NOMO-1 (cell line): ENCODE measurements around the gene MAB21L3.
"Not testable (repeated sequence)": the region's sequence is repeated elsewhere in the genome, so short reads cannot be mapped to it uniquely, and the experiment has no call there.

Source experiments
- DNase-seq, 2 experiments: peaks; one replicate each; lab custom pipeline; 2025; ENCODE audit not compliant: unreplicated experiment in 2 of 2; lab: John Stamatoyannopoulos, UW

MAB21L3 gene

GRCh38 chr1:116133696-116134475, 22.7 kb downstream of the MAB21L3 start:
- no peak for DNase-seq

- no peak for DNase-seq
Measured at GRCh38 chr1:116134476-116134773, 23.2 kb downstream of the MAB21L3 start.

- no peak for DNase-seq
Measured at GRCh38 chr1:116138277-116138792, 27.1 kb downstream of the MAB21L3 start.

GRCh38 chr1:116139592-116140134, 28.5 kb downstream of the MAB21L3 start:
- DNase-seq = no peak

- no peak for DNase-seq
Measured at GRCh38 chr1:116144151-116144550, 33.0 kb downstream of the MAB21L3 start.

- DNase-seq = not testable (repeated sequence)
Measured at GRCh38 chr1:116146447-116147113, 35.4 kb downstream of the MAB21L3 start.

GRCh38 chr1:116147114-116147510, 35.9 kb downstream of the MAB21L3 start:
- DNase-seq = no peak

- DNase-seq = no peak
Measured at GRCh38 chr1:116147972-116148371, 36.8 kb downstream of the MAB21L3 start.

- DNase-seq = no peak
Measured at GRCh38 chr1:116148967-116149366, 37.8 kb downstream of the MAB21L3 start.

GRCh38 chr1:116150368-116150767, 39.2 kb downstream of the MAB21L3 start:
- DNase-seq = no peak

GRCh38 chr1:116151739-116152576, 40.8 kb downstream of the MAB21L3 start:
- DNase-seq = peak; percentile 60 to 82

GRCh38 chr1:116152577-116152943, 41.4 kb downstream of the MAB21L3 start:
- no peak for DNase-seq

- no peak for DNase-seq
Measured at GRCh38 chr1:116152950-116153691, 41.9 kb downstream of the MAB21L3 start.

GRCh38 chr1:116153692-116154031, 42.5 kb downstream of the MAB21L3 start:
- DNase-seq = no peak

GRCh38 chr1:116154536-116154935, 43.3 kb downstream of the MAB21L3 start:
- no peak for DNase-seq

GRCh38 chr1:116157096-116157495, 45.9 kb downstream of the MAB21L3 start:
- DNase-seq = no peak

GRCh38 chr1:116159177-116159576, 48.0 kb downstream of the MAB21L3 start:
- DNase-seq = no peak

GRCh38 chr1:116159611-116160010, 48.4 kb downstream of the MAB21L3 start:
- DNase-seq = no peak

GRCh38 chr1:116161390-116161789, 50.2 kb downstream of the MAB21L3 start:
- DNase-seq = no peak

GRCh38 chr1:116161877-116162390, 50.7 kb downstream of the MAB21L3 start:
- DNase-seq = no peak
